K562 treated with DMSO at 1 percent for 24 hours (cell line): ENCODE data around the gene SSTR3. TPM values are rescaled to one million over a fixed set of nuclear protein-coding genes. Genes with fewer than 3 reads are reported as not detected.

ENCODE experiments used
- total RNA-seq: library from RNA; unstranded; fragments of 300-600 nt; gene quantifications from 2 replicates; pipeline ENCODE4 v1.2.3, GENCODE V29; 2022; ENCODE audit warnings: low read depth; ENCODE audit not compliant: insufficient read depth

SSTR3 gene
- total RNA-seq, result not detected in 2 replicates

DNA sequence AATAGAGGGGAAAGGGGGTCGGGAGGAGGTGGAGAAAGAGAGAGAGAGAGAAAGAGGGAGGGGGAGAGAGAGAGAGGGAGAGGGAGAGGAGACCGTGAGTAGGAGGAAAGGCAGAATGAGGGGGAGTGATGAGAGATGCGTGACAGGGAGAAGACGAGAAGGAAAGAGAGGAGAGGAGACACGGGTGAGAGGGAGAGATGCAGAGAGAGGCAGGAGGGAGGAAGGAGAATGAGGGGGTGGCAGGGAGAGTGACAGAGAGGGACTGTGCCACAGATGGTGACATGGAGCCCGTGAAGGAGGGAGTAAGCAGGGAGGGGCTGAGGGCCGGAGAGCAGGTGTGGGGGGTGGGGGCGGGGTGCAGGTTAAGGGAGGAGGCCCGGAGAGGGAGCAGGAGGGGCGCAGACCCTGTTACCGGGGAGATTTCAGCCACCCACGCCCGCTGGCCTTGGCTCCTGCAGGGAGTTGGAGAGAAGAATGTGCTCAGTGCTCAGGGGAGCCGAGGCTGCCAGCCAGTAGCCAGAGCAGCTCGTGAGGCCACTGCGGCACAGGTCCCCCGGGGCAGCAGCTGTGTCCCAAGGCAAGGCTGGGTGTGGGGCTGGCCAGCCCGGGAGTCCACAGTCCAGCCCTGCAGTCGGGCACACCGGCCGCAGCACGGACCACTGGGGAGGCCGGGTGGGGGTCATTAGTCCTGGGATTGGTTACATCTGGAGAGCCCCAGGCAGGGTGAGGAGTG lies at the start of gene SSTR3:
Gene SSTR3 (minus strand): TSS at position 304 of the 733 bp plus-strand sequence. CDS start 4,674 bp downstream, outside the sequence.

DNA sequence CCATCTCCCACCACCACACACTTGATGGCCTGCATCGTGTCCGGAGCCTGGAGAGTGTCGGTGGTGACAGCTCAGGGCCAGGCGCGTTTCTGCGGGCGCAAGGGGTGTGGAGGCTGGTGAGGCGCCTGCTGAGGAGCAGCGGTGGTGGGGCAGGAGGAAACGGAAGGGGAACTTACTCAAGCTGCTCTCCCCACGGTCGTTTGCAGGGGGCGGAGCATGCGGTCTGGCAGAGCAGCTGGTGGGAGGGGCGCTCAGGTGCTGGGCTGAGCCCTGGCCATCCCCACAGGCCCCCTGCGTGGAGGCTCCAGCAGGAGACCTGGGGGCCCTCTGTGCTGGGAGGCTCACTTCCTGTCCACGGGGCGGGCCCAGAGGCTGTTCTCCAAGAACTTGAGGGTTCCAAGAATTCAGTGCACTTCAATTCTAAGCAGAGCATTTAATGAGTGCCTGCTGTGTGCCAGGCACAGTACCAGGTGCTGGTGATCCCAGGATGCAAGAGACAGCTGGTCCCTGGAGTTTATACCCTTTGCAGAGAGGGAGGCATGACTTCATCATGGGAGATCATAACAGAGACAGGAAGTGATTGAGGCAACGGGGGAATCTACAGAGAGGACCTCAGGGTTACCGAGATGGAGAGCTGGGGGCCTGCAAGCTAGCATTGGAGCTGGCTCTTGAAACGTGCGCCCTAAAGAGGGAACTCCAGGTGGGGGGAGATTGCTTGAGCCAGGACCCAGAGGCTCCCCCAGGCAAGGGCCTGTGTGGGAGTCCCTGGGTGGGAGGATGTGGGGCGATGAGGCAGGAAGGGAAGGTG lies 32.0 kb upstream of the SSTR3 start, which contains the start of gene RAC2:
Gene RAC2 (minus strand): TSS at position 156 of the 808 bp plus-strand sequence. CDS start 121 bp downstream, at position 35.

DNA sequence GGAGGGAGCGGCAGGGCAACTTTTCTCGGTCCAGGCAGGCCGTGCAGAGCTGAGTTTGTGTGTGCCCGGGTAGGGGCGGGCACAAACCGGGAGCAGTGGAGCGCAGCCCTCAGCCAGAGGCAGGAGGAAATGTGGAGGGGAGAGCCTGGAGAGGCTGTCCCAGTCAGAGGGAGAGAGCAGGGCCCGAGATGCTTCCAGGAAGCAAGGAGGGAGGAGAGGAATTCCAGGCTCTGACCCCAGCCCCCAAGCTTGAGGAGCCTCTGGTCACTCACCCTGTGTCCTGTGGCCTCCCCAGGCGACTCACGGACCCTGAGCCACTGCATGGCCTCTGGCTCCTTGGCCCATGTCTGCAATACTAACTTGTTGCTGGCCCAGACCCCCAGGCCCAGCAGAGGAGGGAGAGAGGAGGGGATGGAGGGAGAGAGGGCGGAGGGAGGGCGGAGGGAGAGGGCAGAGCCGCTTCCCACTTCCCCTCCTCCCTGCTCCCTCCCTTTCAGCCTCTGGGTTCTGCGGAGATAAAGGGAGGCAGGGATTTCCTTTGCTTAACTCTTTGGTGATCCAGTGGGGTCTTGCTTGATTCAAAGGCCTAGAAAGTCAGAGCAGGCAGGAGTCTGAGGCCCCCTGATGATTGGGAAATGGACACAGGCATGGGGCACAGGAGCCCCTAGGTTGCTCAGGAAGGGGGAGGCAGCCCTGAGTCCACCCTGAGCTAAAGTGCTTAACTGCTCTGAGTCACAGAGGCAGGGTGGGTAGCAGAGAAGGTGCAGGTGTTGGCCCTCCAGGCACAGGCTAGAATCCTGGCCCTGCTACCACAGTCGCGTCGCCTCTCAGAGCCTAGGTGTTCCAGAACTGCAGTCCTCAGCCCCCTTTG lies 24.2 kb downstream of the SSTR3 start, which contains the start of gene C1QTNF6:
Gene C1QTNF6 (minus strand): TSS at position 357 of the 871 bp plus-strand sequence. CDS start 34 bp downstream, at position 323.

Other genes with a start within 250 kb of the SSTR3 start
- 71.7 and 74.7 TPM in 2 replicates for gene TST, start 193.0 kb downstream of the SSTR3 start, total RNA-seq
- 165 and 187 TPM in 2 replicates for gene MPST, start 192.7 kb downstream of the SSTR3 start, total RNA-seq
- gene KCTD17, start 160.7 kb downstream of the SSTR3 start, total RNA-seq, result 0.74 and 2.4 TPM in 2 replicates
- gene TMPRSS6, start 102.8 kb downstream of the SSTR3 start, total RNA-seq, result not detected in 2 replicates
- 0.51 and 0.88 TPM in 2 replicates for gene IL2RB, start 62.6 kb downstream of the SSTR3 start, total RNA-seq
- gene C1QTNF6, start 24.2 kb downstream of the SSTR3 start, total RNA-seq, result 1.5 and 2.2 TPM in 2 replicates
- gene RAC2, start 31.8 kb upstream of the SSTR3 start, total RNA-seq, result 420 and 433 TPM in 2 replicates
- gene CYTH4, start 70.0 kb upstream of the SSTR3 start, total RNA-seq, result 0.45 and 0.83 TPM in 2 replicates
- not detected in 2 replicates for gene ELFN2, start 215.0 kb upstream of the SSTR3 start, total RNA-seq